ENCODE measurements around the gene ANO6.

ANO6 gene

DNA sequence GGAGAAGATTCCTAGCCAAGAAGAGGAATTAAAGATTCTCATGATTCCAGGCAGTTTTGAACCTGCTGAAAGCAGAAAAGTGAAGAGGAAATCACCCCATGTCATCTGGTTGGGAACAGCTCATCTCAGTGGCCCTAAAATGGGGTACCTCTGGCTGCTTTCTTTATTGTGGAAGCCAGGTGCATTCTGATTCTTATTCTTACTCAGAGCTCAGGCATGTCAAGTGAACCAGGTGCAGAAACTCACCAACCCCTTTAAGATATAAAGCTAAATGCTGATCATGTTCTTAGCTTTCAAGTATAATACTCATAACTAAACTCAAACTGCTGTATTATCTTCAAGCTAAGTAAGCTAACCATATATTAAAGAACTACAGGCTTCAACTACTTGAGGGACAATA lies 259.7 kb downstream of the ANO6 start:
- H3K27ac ChIP-seq = no peak overlapping the region
- no peak overlapping the region for H3K4me3 ChIP-seq

DNA sequence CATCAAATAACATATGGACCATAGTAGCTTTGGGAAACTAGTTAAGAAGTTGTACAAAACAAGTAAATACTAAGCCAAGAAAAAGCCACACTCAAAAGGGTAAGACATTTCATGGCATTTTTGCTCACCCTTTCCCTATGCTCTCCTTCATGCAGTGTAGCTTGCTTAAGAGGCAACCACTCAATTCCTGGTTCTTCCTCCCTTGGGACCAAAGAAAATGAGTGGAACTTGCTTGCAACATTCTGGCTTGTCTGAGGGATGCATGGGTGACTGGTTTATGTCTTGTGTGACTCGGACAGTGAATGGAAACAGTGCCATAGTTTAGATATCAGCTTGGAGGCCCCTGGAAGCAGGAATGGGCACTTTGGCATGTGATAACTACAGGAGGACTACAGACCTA lies 261.6 kb downstream of the ANO6 start:
- Histone ChIP-seq H3K4me3 (no peak overlapping the region), H3K27ac (no peak overlapping the region)

DNA sequence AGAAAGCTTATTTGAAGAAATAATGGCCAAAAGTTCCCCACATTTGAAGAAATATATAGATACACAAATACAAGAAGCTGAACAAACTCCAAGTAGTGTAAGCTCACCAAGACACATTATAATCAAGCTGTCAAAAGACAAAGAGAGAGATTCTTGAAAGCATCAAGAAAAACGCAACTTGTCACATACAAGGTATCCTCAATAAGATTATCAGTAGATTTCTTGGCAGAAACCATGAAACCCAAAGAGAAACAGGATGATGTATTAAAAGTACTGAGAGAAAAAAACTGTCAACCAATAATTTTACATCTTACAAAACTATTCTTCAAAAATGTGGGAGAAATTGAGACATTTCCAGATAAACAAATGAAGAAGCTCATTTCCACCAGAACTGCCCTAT lies 263.0 kb downstream of the ANO6 start:
- H3K4me3 ChIP-seq = no peak overlapping the region
- no peak overlapping the region for H3K27ac ChIP-seq

GRCh38 chr12:45481746-45482145 lies 265.9 kb downstream of the ANO6 start:
- Histone ChIP-seq H3K27ac (no peak overlapping the region), H3K4me3 (no peak overlapping the region)

DNA sequence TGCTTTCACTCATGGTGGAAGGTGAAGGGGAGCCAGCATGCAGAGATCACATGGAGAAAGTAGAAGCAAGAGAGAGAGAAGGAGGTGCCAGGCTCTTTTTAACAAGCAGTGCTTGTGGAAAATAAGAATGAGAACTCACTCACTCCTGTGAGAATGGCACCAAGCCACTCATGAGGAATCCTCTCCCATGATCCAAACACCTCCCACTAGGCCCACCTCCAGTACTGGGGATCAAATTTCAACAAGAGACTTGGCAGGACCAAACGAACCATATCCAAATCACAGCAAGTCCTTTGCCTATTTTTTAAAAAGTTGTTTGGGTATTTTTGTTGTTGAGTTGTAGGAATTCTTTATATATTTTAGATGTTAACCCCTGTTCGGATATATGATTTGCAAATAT lies 267.7 kb downstream of the ANO6 start:
- H3K27ac ChIP-seq = no peak overlapping the region
- H3K4me3 ChIP-seq = no peak overlapping the region

Measured in skin epidermis (tissue), 12 donors.